Thoracic aorta endothelial cell (primary cell): Measurements from ENCODE around the gene RPL36A. TPM values are rescaled to one million over a fixed set of nuclear protein-coding genes. Genes with fewer than 3 reads are reported as not detected.

Source experiments
- total RNA-seq: library from RNA; depleted of rRNA; stranded (reverse); fragments of >200 nt; gene quantifications from 2 replicates; pipeline ENCODE4 v1.2.3, GENCODE V29; 2012

RPL36A gene
- total RNA-seq: 407 and 700 TPM in 2 replicates

GRCh38 chrX:101390664-101391525 lies at the start of gene RPL36A:
Gene RPL36A (plus strand): TSS chrX:101391011. CDS start chrX:101391044, 33 bp downstream.

GRCh38 chrX:101348452-101349192 lies 42.2 kb upstream of the RPL36A start, which contains the start of gene TIMM8A:
Gene TIMM8A (minus strand): TSS chrX:101348742. CDS start chrX:101348664, 78 bp downstream.

GRCh38 chrX:101385795-101386541 lies 4.8 kb upstream of the RPL36A start, which contains the start of gene BTK:
Gene BTK (minus strand): TSS chrX:101386191. CDS start chrX:101375284, 10,907 bp downstream.

GRCh38 chrX:101407748-101408531 lies 17.1 kb downstream of the RPL36A start, which contains the start of the genes GLA and HNRNPH2:
Gene GLA (minus strand): TSS chrX:101407925. CDS start chrX:101407903, 22 bp downstream.
Gene HNRNPH2 (plus strand): TSS chrX:101408222. CDS start chrX:101411989, 3,767 bp downstream.

Other genes with a start within 250 kb of the RPL36A start
- gene DRP2, start 171.2 kb upstream of the RPL36A start, total RNA-seq: 0.80 and 1.0 TPM in 2 replicates
- gene TAF7L, start 99.7 kb upstream of the RPL36A start, total RNA-seq: 1.4 and 2.4 TPM in 2 replicates
- 10.4 and 12.7 TPM in 2 replicates for gene TIMM8A, start 42.3 kb upstream of the RPL36A start, total RNA-seq
- 0.14 and 0.27 TPM in 2 replicates for gene BTK, start 4.8 kb upstream of the RPL36A start, total RNA-seq
- 42.2 and 43.3 TPM in 2 replicates for gene GLA, start 16.9 kb downstream of the RPL36A start, total RNA-seq
- gene HNRNPH2, start 17.2 kb downstream of the RPL36A start, total RNA-seq: 79.1 and 81.8 TPM in 2 replicates
- 6.8 and 9.0 TPM in 2 replicates for gene ARMCX4, start 94.4 kb downstream of the RPL36A start, total RNA-seq
- gene ARMCX1, start 159.5 kb downstream of the RPL36A start, total RNA-seq: 26.6 and 27.8 TPM in 2 replicates
- gene ARMCX6, start 227.0 kb downstream of the RPL36A start, total RNA-seq: 27.4 and 30.1 TPM in 2 replicates
- 55.8 and 57.8 TPM in 2 replicates for gene ARMCX3, start 232.1 kb downstream of the RPL36A start, total RNA-seq